PC-3 (cell line): ENCODE results near the gene MAP2K4.

ENCODE experiments used
- CTCF ChIP-seq: fragments of 300-600 bp; sonication (generic); conservative IDR thresholded peaks from 2 replicates; pipeline ENCODE4 v1.5.1; 2017; ENCODE audit warnings: antibody characterized with exemption, low read depth, mild to moderate bottlenecking, low read length
- EZH2phosphoT487 ChIP-seq: fragments of 300-600 bp; sonication (generic); IDR thresholded peaks from 2 replicates; pipeline ENCODE4 v1.6.1; 2018; ENCODE audit warnings: mild to moderate bottlenecking, antibody characterized with exemption, low read length, borderline replicate concordance

- no peak for TF ChIP-seq CTCF
- no peak for TF ChIP-seq EZH2phosphoT487
These were observed 61.0 kb downstream of the MAP2K4 start for GRCh38 chr17:12081720-12082119.
